PC-3 (cell line): ENCODE results near the gene TRAF3. TPM values are rescaled to one million over a fixed set of nuclear protein-coding genes. Genes with fewer than 3 reads are reported as not detected.

ENCODE experiments used
- ATAC-seq: fragments of 200-7000 bp; cut with Tn5 transposase; 2 replicates; pipeline ENCODE4 v1.9.1; 2020; ENCODE audit warnings: mild to moderate bottlenecking, moderate library complexity
- BruUV-seq: library from RNA; stranded (reverse); fragments of 400-500 nt; replicated peaks from 2 replicates; lab custom pipeline; 2021; lab: Mats Ljungman, UMichigan
- CTCF ChIA-PET: fragments of 300-600 bp; sonication (Branson Sonifier 250); formaldehyde crosslinking; loops from one replicate; lab custom pipeline; 2022; ENCODE audit warnings: antibody characterized with exemption; lab: Charles Lee
- POLR2A ChIA-PET: fragments of 300-600 bp; sonication (Branson Sonifier 250); formaldehyde crosslinking; loops from one replicate; lab custom pipeline; 2022; ENCODE audit warnings: antibody characterized with exemption; ENCODE audit not compliant: unreplicated experiment; lab: Charles Lee
- DNase-seq: peaks from one replicate; pipeline ENCODE4 v3.0.0-alpha.2; 2015
- H2AFZ ChIP-seq: fragments of 300-600 bp; sonication (generic); 2 replicates; pipeline ENCODE4 v1.6.0; 2016; ENCODE audit warnings: antibody characterized with exemption, low read length
- H3F3A ChIP-seq: fragments of 300-600 bp; sonication (generic); one replicate; pipeline ENCODE4 v1.6.0; 2017; ENCODE audit warnings: antibody characterized with exemption, low read length, control low read depth, mild to moderate bottlenecking; ENCODE audit not compliant: unreplicated experiment
- H3K27ac ChIP-seq: fragments of 300-600 bp; sonication (generic); 2 replicates; pipeline ENCODE4 v1.5.1; 2016; ENCODE audit warnings: mild to moderate bottlenecking, low read length
- H3K27me3 ChIP-seq: fragments of 300-600 bp; sonication (generic); 2 replicates; pipeline ENCODE4 v1.6.1; 2016; ENCODE audit warnings: low read length, mixed read lengths
- H3K36me3 ChIP-seq: fragments of 300-600 bp; sonication (generic); 2 replicates; pipeline ENCODE4 v1.6.1; 2016; ENCODE audit warnings: low read depth, mixed run types, low read length, mixed read lengths
- H3K4me1 ChIP-seq: fragments of 300-600 bp; sonication (generic); 2 replicates; pipeline ENCODE4 v1.5.1; 2016; ENCODE audit warnings: low read length; ENCODE audit not compliant: insufficient read depth
- H3K4me2 ChIP-seq: fragments of 300-600 bp; sonication (generic); 2 replicates; pipeline ENCODE4 v1.6.0; 2016; ENCODE audit warnings: low read length
- H3K4me3 ChIP-seq: fragments of 300-600 bp; sonication (generic); 2 replicates; pipeline ENCODE4 v1.5.1; 2016; ENCODE audit warnings: mild to moderate bottlenecking, low read length, mixed read lengths
- H3K79me2 ChIP-seq: fragments of 300-600 bp; sonication (generic); 2 replicates; pipeline ENCODE4 v1.6.1; 2017; ENCODE audit warnings: low read length, mixed read lengths
- H3K9ac ChIP-seq: fragments of 300-600 bp; sonication (generic); 2 replicates; pipeline ENCODE4 v1.6.0; 2016; ENCODE audit warnings: mild to moderate bottlenecking, low read length
- H3K9me2 ChIP-seq: fragments of 300-600 bp; sonication (generic); replicated peaks from 2 replicates; pipeline ENCODE4 v1.6.1; 2016; ENCODE audit warnings: mixed run types, low read length, mixed read lengths
- H3K9me3 ChIP-seq: fragments of 300-600 bp; sonication (generic); 2 replicates; pipeline ENCODE4 v1.6.1; 2016; ENCODE audit warnings: low read length, mixed read lengths
- H4K20me1 ChIP-seq: fragments of 300-600 bp; sonication (generic); 2 replicates; pipeline ENCODE4 v1.6.1; 2016; ENCODE audit warnings: low read length, mixed read lengths
- CTCF ChIP-seq: fragments of 300-600 bp; sonication (generic); conservative IDR thresholded peaks from 2 replicates; pipeline ENCODE4 v1.5.1; 2017; ENCODE audit warnings: antibody characterized with exemption, low read depth, mild to moderate bottlenecking, low read length
- EZH2 ChIP-seq: fragments of 300-600 bp; sonication (generic); IDR thresholded peaks from one replicate; pipeline ENCODE4 v1.6.1; 2017; ENCODE audit warnings: antibody characterized with exemption, mild to moderate bottlenecking, low read length; ENCODE audit not compliant: unreplicated experiment
- EZH2phosphoT487 ChIP-seq: fragments of 300-600 bp; sonication (generic); IDR thresholded peaks from 2 replicates; pipeline ENCODE4 v1.6.1; 2018; ENCODE audit warnings: mild to moderate bottlenecking, antibody characterized with exemption, low read length, borderline replicate concordance
- intact Hi-C: fragments of 100-400 bp; cut with micrococcal nuclease; formaldehyde crosslinking; loops from 2 replicates; pipeline ENCODE4 v1.9.0; 2023
- total RNA-seq: library from RNA; depleted of rRNA; stranded (reverse); fragments of >200 nt; gene quantifications from 2 replicates; pipeline ENCODE4 v1.2.3, GENCODE V29; 2014

TRAF3 gene
- total RNA-seq, 1 experiment from 2014 or later: 19.4 TPM

GRCh38 chr14:102731871-102732800, 45.1 kb upstream of the TRAF3 start:
- Histone ChIP-seq H4K20me1 (no peaks in the 10 kb centered on the region), H3K9me2 (no peaks in the 10 kb centered on the region), H3K9ac (no peak overlapping the region), H2AFZ (no peak overlapping the region), H3K27ac (no peak overlapping the region), H3K4me1 (no peaks in the 10 kb centered on the region), H3F3A (no peaks in the 10 kb centered on the region), H3K79me2 (no peaks in the 10 kb centered on the region), H3K4me3 (no peak overlapping the region), H3K36me3 (peaks cover 20% of the 10 kb centered on the region), H3K27me3 (no peaks in the 10 kb centered on the region), H3K4me2 (no peak overlapping the region), H3K9me3 (no peaks in the 10 kb centered on the region)
- no peak for TF ChIP-seq CTCF
- no peak for TF ChIP-seq EZH2
- no peak for TF ChIP-seq EZH2phosphoT487
- BruUV-seq: no TSS peak
- intact Hi-C loops: no loop called here
- DNase-seq (no peak), ATAC-seq (no peak)
- CTCF ChIA-PET: no interaction called here
- POLR2A ChIA-PET: interaction anchor here (0.6 kb wide), 1 partner anchor 26 kb away, joined by 6 read pairs; no protein-coding TSS in a partner anchor

GRCh38 chr14:102732924-102733323, 44.3 kb upstream of the TRAF3 start:
- no peak for TF ChIP-seq EZH2
- TF ChIP-seq CTCF: no peak
- no peak for TF ChIP-seq EZH2phosphoT487
- Histone ChIP-seq H3K4me3 (no peak overlapping the region), H4K20me1 (no peaks in the 10 kb centered on the region), H3K79me2 (no peaks in the 10 kb centered on the region), H3K9ac (no peak overlapping the region), H3K9me3 (no peaks in the 10 kb centered on the region), H3K27me3 (no peaks in the 10 kb centered on the region), H3K27ac (no peak overlapping the region), H3K36me3 (peaks cover 14% of the 10 kb centered on the region), H2AFZ (no peak overlapping the region), H3K4me2 (no peak overlapping the region), H3F3A (no peaks in the 10 kb centered on the region), H3K9me2 (no peaks in the 10 kb centered on the region), H3K4me1 (no peaks in the 10 kb centered on the region)
- ChIA-PET CTCF (no interaction called here), POLR2A (no interaction called here)
- intact Hi-C loops: no loop called here
- no peak for ATAC-seq
- DNase-seq: no peak
- no TSS peak for BruUV-seq

- Histone ChIP-seq H3K4me2 (no peak overlapping the region), H3K4me1 (no peaks in the 10 kb centered on the region), H3K9me3 (no peaks in the 10 kb centered on the region), H3K27ac (no peak overlapping the region), H3K36me3 (peaks cover 10% of the 10 kb centered on the region), H3K4me3 (no peak overlapping the region), H3K27me3 (no peaks in the 10 kb centered on the region), H2AFZ (no peak overlapping the region), H4K20me1 (no peaks in the 10 kb centered on the region), H3F3A (no peaks in the 10 kb centered on the region), H3K9me2 (no peaks in the 10 kb centered on the region), H3K79me2 (no peaks in the 10 kb centered on the region), H3K9ac (no peak overlapping the region)
- intact Hi-C loops: no loop called here
- POLR2A ChIA-PET: no interaction called here
- TF ChIP-seq CTCF: no peak
- no peak for TF ChIP-seq EZH2phosphoT487
- TF ChIP-seq EZH2: no peak
- no peak for DNase-seq
- no TSS peak for BruUV-seq
- ATAC-seq: no peak
- CTCF ChIA-PET: no interaction called here
Measured at GRCh38 chr14:102733326-102733725, 43.9 kb upstream of the TRAF3 start.
